Measurements from ENCODE around the gene BOLA1. TPM values are rescaled to one million over a fixed set of nuclear protein-coding genes. Genes with fewer than 3 reads are reported as not detected.
"Not testable (repeated sequence)": the region's sequence is repeated elsewhere in the genome, so short reads cannot be mapped to it uniquely, and the experiment has no call there.

BOLA1 gene
- total RNA-seq, 1 donor from 2014 or later: 26.6 TPM

- Mint-ChIP-seq H3K4me1 (ENCODE audit: low read depth) (peaks cover 41% of the 10 kb centered on the region), H3K27ac (peak within 1 kb of the TSS; percentile 95)
- DNase-seq (ENCODE audit: low spot score): peak; percentile 95
Observed at GRCh38 chr1:149927563-149928400, 28.4 kb downstream of the BOLA1 start, which contains the start of gene SF3B4. Gene SF3B4, minus strand, starts transcription at chr1:149927803. Its CDS starts 44 bp downstream, at chr1:149927759.

GRCh38 chr1:149928401-149928724, 29.0 kb downstream of the BOLA1 start:
- peak overlapping the region; percentile 100 for H3K4me3 Mint-ChIP-seq (ENCODE audit: low read depth)
- H3K27me3 Mint-ChIP-seq (ENCODE audit: low read depth): no peaks in the 10 kb centered on the region
- no peaks in the 10 kb centered on the region for H3K9me3 Mint-ChIP-seq
- H3K4me1 Mint-ChIP-seq (ENCODE audit: low read depth): peaks cover 41% of the 10 kb centered on the region
- DNase-seq (ENCODE audit: low spot score): no peak
- peak overlapping the region; percentile 95 for H3K27ac Mint-ChIP-seq
- H3K36me3 Mint-ChIP-seq (ENCODE audit: low read depth): peaks cover 40% of the 10 kb centered on the region
- intact Hi-C loops (cut with micrococcal nuclease): loop anchor here (5.0 kb wide), 1 partner anchor 84 kb away; the partner anchor contains the start of gene OTUD7B

More at GRCh38 chr1:149927563-149928400, 28.4 kb downstream of the BOLA1 start, which contains the start of gene SF3B4:
- Mint-ChIP-seq H3K27me3 (ENCODE audit: low read depth) (no peaks in the 10 kb centered on the region), H3K4me3 (ENCODE audit: low read depth) (peak within 1 kb of the TSS; percentile 100), H3K9me3 (no peaks in the 10 kb centered on the region), H3K36me3 (ENCODE audit: low read depth) (peaks cover 46% of the 10 kb centered on the region)
- intact Hi-C loops (cut with micrococcal nuclease): loop anchor here (1.0 to 5.0 kb wide), 3 partner anchors 12 to 85 kb away; partner anchors contain the start of genes BOLA1 and OTUD7B

- Mint-ChIP-seq H3K4me3 (ENCODE audit: low read depth) (no peak overlapping the region), H3K36me3 (ENCODE audit: low read depth) (peaks cover 26% of the 10 kb centered on the region), H3K4me1 (ENCODE audit: low read depth) (peaks cover 34% of the 10 kb centered on the region), H3K27me3 (ENCODE audit: low read depth) (no peaks in the 10 kb centered on the region), H3K9me3 (no peaks in the 10 kb centered on the region), H3K27ac (no peak overlapping the region)
- no peak for DNase-seq (ENCODE audit: low spot score)
- intact Hi-C loops (cut with micrococcal nuclease): loop anchor here (5.0 kb wide), 1 partner anchor 82 kb away; the partner anchor contains the start of gene OTUD7B
Observed at GRCh38 chr1:149929856-149930255, 30.5 kb downstream of the BOLA1 start.

- no peak for DNase-seq (ENCODE audit: low spot score)
- H3K9me3 Mint-ChIP-seq: no peaks in the 10 kb centered on the region
- intact Hi-C loops (cut with micrococcal nuclease): loop anchor here (1.0 kb wide), 1 partner anchor 8 kb away; no protein-coding TSS in a partner anchor
- peaks cover 12% of the 10 kb centered on the region for H3K36me3 Mint-ChIP-seq (ENCODE audit: low read depth)
- peak overlapping the region; percentile 59 for H3K27ac Mint-ChIP-seq
- no peaks in the 10 kb centered on the region for H3K27me3 Mint-ChIP-seq (ENCODE audit: low read depth)
- no peak overlapping the region for H3K4me3 Mint-ChIP-seq (ENCODE audit: low read depth)
- H3K4me1 Mint-ChIP-seq (ENCODE audit: low read depth): peaks cover 25% of the 10 kb centered on the region
Observed at GRCh38 chr1:149931212-149931790, 31.9 kb downstream of the BOLA1 start.

- H3K4me3 Mint-ChIP-seq (ENCODE audit: low read depth): no peak overlapping the region
- H3K4me1 Mint-ChIP-seq (ENCODE audit: low read depth): peaks cover 29% of the 10 kb centered on the region
- intact Hi-C loops (cut with micrococcal nuclease): no loop called here
- H3K27ac Mint-ChIP-seq: no peak overlapping the region
- H3K27me3 Mint-ChIP-seq (ENCODE audit: low read depth): no peaks in the 10 kb centered on the region
- DNase-seq (ENCODE audit: low spot score): no peak
- H3K9me3 Mint-ChIP-seq: no peaks in the 10 kb centered on the region
- peaks cover 3% of the 10 kb centered on the region for H3K36me3 Mint-ChIP-seq (ENCODE audit: low read depth)
Observed at GRCh38 chr1:149932474-149932873, 33.1 kb downstream of the BOLA1 start.

GRCh38 chr1:149933208-149933607, 33.8 kb downstream of the BOLA1 start:
- Mint-ChIP-seq H3K27ac (no peak overlapping the region), H3K9me3 (no peaks in the 10 kb centered on the region), H3K4me1 (ENCODE audit: low read depth) (peaks cover 35% of the 10 kb centered on the region), H3K27me3 (ENCODE audit: low read depth) (no peaks in the 10 kb centered on the region), H3K4me3 (ENCODE audit: low read depth) (no peak overlapping the region), H3K36me3 (ENCODE audit: low read depth) (no peaks in the 10 kb centered on the region)
- intact Hi-C loops (cut with micrococcal nuclease): no loop called here
- no peak for DNase-seq (ENCODE audit: low spot score)

- Mint-ChIP-seq H3K9me3 (no peaks in the 10 kb centered on the region), H3K27me3 (ENCODE audit: low read depth) (no peaks in the 10 kb centered on the region), H3K4me3 (ENCODE audit: low read depth) (no peak overlapping the region), H3K4me1 (ENCODE audit: low read depth) (peaks cover 33% of the 10 kb centered on the region), H3K27ac (no peak overlapping the region), H3K36me3 (ENCODE audit: low read depth) (no peaks in the 10 kb centered on the region)
- intact Hi-C loops (cut with micrococcal nuclease): no loop called here
- DNase-seq (ENCODE audit: low spot score): no peak
Observed at GRCh38 chr1:149934356-149934755, 35.0 kb downstream of the BOLA1 start.

GRCh38 chr1:149936170-149936991, 37.0 kb downstream of the BOLA1 start, which contains the start of gene MTMR11:
Gene MTMR11, minus strand, starts transcription at chr1:149936879. Its CDS starts 232 bp downstream, at chr1:149936647.
- H3K4me3 Mint-ChIP-seq (ENCODE audit: low read depth): peak within 1 kb of the TSS; percentile 11
- H3K36me3 Mint-ChIP-seq (ENCODE audit: low read depth): no peaks in the 10 kb centered on the region
- H3K9me3 Mint-ChIP-seq: no peaks in the 10 kb centered on the region
- H3K27me3 Mint-ChIP-seq (ENCODE audit: low read depth): no peaks in the 10 kb centered on the region
- H3K27ac Mint-ChIP-seq: peak within 1 kb of the TSS; percentile 46
- intact Hi-C loops (cut with micrococcal nuclease): loop anchor here (5.0 kb wide), 1 partner anchor 71 kb away; no protein-coding TSS in a partner anchor
- peaks cover 27% of the 10 kb centered on the region for H3K4me1 Mint-ChIP-seq (ENCODE audit: low read depth)
- DNase-seq (ENCODE audit: low spot score): no peak

GRCh38 chr1:149936992-149937705, 37.8 kb downstream of the BOLA1 start:
- Mint-ChIP-seq H3K36me3 (ENCODE audit: low read depth) (no peaks in the 10 kb centered on the region), H3K27me3 (ENCODE audit: low read depth) (no peaks in the 10 kb centered on the region), H3K27ac (peak overlapping the region; percentile 42), H3K4me1 (ENCODE audit: low read depth) (peaks cover 22% of the 10 kb centered on the region), H3K4me3 (ENCODE audit: low read depth) (peak overlapping the region; percentile 11), H3K9me3 (no peaks in the 10 kb centered on the region)
- intact Hi-C loops (cut with micrococcal nuclease): loop anchor here (5.0 kb wide), 1 partner anchor 70 kb away; no protein-coding TSS in a partner anchor
- no peak for DNase-seq (ENCODE audit: low spot score)

- Mint-ChIP-seq H3K4me1 (ENCODE audit: low read depth) (peaks cover 22% of the 10 kb centered on the region), H3K27ac (peak overlapping the region; percentile 46), H3K4me3 (ENCODE audit: low read depth) (peak overlapping the region; percentile 11), H3K9me3 (no peaks in the 10 kb centered on the region), H3K36me3 (ENCODE audit: low read depth) (no peaks in the 10 kb centered on the region), H3K27me3 (ENCODE audit: low read depth) (no peaks in the 10 kb centered on the region)
- intact Hi-C loops (cut with micrococcal nuclease): loop anchor here (5.0 kb wide), 1 partner anchor 70 kb away; no protein-coding TSS in a partner anchor
- DNase-seq (ENCODE audit: low spot score): no peak
Observed at GRCh38 chr1:149937759-149938158, 38.4 kb downstream of the BOLA1 start.

- H3K36me3 Mint-ChIP-seq (ENCODE audit: low read depth); DNase-seq (ENCODE audit: low spot score); H3K9me3 Mint-ChIP-seq; H3K27me3 Mint-ChIP-seq (ENCODE audit: low read depth): not testable (repeated sequence)
- intact Hi-C loops (cut with micrococcal nuclease): loop anchor here (1.0 to 5.0 kb wide), 3 partner anchors 7 to 69 kb away; partner anchors contain the start of gene SF3B4
- H3K27ac Mint-ChIP-seq: peak overlapping the region; percentile 77
- peak overlapping the region; percentile 37 for H3K4me3 Mint-ChIP-seq (ENCODE audit: low read depth)
- H3K4me1 Mint-ChIP-seq (ENCODE audit: low read depth): peaks cover 29% of the 10 kb centered on the region
Observed at GRCh38 chr1:149938668-149939003, 39.3 kb downstream of the BOLA1 start.

GRCh38 chr1:149940427-149940826, 41.1 kb downstream of the BOLA1 start:
- peaks cover 31% of the 10 kb centered on the region for H3K4me1 Mint-ChIP-seq (ENCODE audit: low read depth)
- H3K27me3 Mint-ChIP-seq (ENCODE audit: low read depth): no peaks in the 10 kb centered on the region
- H3K4me3 Mint-ChIP-seq (ENCODE audit: low read depth): no peak overlapping the region
- no peaks in the 10 kb centered on the region for H3K9me3 Mint-ChIP-seq
- DNase-seq (ENCODE audit: low spot score): no peak
- H3K27ac Mint-ChIP-seq: peak overlapping the region; percentile 10
- peaks cover 17% of the 10 kb centered on the region for H3K36me3 Mint-ChIP-seq (ENCODE audit: low read depth)
- intact Hi-C loops (cut with micrococcal nuclease): no loop called here
